Mucosa of descending colon (tissue), 3 donors: ENCODE measurements around the gene MINAR1. TPM values are rescaled to one million over a fixed set of nuclear protein-coding genes. Genes with fewer than 3 reads are reported as not detected.

Experiments used
- ATAC-seq: fragments of 200-7000 bp; cut with Tn5 transposase; one replicate; pipeline ENCODE4 v1.9.1; 2020; ENCODE audit warnings: mild to moderate bottlenecking, moderate library complexity
- DNase-seq, 3 donors: peaks; one replicate each; pipeline ENCODE4 v3.0.0-alpha.2; 2020
- H3K36me3 ChIP-seq: fragments of 200-600 bp; one replicate; pipeline ENCODE4 v1.8.0; 2021; ENCODE audit warnings: low read depth, mild to moderate bottlenecking
- H3K4me1 ChIP-seq: fragments of 200-600 bp; one replicate; pipeline ENCODE4 v1.8.0; 2021; ENCODE audit warnings: low read depth, mild to moderate bottlenecking
- H3K4me3 ChIP-seq: fragments of 200-600 bp; one replicate; pipeline ENCODE4 v1.8.0; 2021; ENCODE audit warnings: mild to moderate bottlenecking
- H3K9me3 ChIP-seq: fragments of 200-600 bp; one replicate; pipeline ENCODE4 v1.8.0; 2021; ENCODE audit warnings: mild to moderate bottlenecking
- intact Hi-C, 2 donors: fragments of 100-400 bp; cut with DNase I in 1 of 2; cut with micrococcal nuclease in 1 of 2; formaldehyde crosslinking; loops; one replicate each; pipeline versions ENCODE4 v1.11.0 to v1.11.1; 2022; cut with DNase I, micrococcal nuclease
- total RNA-seq, 3 donors: library from RNA; stranded (reverse); fragmentation: NEBNext Ultra II Directional in 2 of 3; extraction: Animal tissue kit (Norgen Biotek cat#: 25700) in 2 of 3; gene quantifications; one replicate each; pipeline versions ENCODE4 v1.2.1 to v1.2.4, GENCODE V29; 2021 to 2023
- TF ChIP-seq, protein P1 (sequence below): fragments of 200-600 bp; IDR thresholded peaks from one replicate; pipeline ENCODE4 v1.8.0; 2022; ENCODE audit warnings: antibody characterized with exemption, mild to moderate bottlenecking
- donor health status: DM: no; HTN: no; CAD: no; lungs with moderate emphysema.
- donor health status: DM: no; HTN: no; CAD: no.
- donor health status: DM: no; HTN: yes; CAD: no.

MINAR1 gene
- total RNA-seq, 3 donors from 2014 or later = 0.24 to 0.26 (median 0.25) TPM

DNA sequence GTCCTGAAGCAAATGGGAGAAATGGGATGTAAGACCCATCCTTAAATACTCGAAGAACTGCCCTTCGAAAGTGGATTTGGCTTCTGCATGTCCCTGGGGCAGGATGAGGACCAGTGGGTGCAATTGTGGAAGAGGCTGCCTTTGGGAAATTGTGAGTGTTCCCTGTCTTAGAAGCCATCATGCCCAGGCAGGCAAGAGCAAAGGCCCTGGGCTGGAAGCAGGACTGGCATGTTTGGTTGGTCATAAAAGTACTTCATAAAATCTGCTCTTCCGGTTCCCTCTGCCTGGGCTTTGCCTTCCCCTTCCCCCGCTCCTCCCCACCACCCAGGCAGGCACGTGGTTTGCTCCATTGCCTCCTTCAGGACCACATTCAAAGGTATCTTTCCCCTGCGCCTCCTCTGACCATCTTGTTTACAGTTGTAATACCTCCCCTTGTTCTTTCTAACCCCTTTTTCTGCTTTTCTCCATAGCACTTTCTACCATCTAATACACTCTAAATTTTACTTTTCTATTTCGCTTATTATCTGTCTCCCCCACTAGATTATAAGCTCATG is 8.3 kb downstream of the MINAR1 start:
- Histone ChIP-seq H3K4me3 (no peak overlapping the region), H3K36me3 (no peaks in the 10 kb centered on the region), H3K9me3 (no peaks in the 10 kb centered on the region), H3K4me1 (no peaks in the 10 kb centered on the region)
- TF ChIP-seq, protein P1, sequence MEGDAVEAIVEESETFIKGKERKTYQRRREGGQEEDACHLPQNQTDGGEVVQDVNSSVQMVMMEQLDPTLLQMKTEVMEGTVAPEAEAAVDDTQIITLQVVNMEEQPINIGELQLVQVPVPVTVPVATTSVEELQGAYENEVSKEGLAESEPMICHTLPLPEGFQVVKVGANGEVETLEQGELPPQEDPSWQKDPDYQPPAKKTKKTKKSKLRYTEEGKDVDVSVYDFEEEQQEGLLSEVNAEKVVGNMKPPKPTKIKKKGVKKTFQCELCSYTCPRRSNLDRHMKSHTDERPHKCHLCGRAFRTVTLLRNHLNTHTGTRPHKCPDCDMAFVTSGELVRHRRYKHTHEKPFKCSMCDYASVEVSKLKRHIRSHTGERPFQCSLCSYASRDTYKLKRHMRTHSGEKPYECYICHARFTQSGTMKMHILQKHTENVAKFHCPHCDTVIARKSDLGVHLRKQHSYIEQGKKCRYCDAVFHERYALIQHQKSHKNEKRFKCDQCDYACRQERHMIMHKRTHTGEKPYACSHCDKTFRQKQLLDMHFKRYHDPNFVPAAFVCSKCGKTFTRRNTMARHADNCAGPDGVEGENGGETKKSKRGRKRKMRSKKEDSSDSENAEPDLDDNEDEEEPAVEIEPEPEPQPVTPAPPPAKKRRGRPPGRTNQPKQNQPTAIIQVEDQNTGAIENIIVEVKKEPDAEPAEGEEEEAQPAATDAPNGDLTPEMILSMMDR = no peak
- ATAC-seq (no peak), DNase-seq (no peak)
- intact Hi-C loops = no loop called here

DNA sequence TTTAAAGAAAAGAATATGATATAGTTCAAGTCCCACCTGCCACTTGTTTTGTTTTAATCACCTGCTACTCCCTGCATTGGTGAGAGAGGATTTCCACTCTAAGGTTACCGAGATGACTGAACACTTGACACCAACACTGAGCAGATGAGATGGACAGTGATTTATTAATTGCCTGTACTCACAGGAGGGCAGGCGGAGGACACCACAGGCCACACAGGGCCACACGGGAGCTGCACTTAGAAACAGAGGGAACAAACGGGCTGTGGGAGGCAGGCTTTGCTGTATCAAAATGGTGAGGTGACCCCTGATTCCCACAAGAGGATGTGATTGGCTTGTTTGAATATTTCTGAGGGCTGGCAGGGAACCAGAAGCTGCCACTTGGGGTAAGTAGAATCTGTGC is 10.8 kb downstream of the MINAR1 start:
- H3K9me3 ChIP-seq = no peaks in the 10 kb centered on the region
- H3K36me3 ChIP-seq = no peaks in the 10 kb centered on the region
- ATAC-seq (no peak), DNase-seq (no peak)
- intact Hi-C loops = no loop called here
- TF ChIP-seq, protein P1 = no peak
- H3K4me1 ChIP-seq = no peaks in the 10 kb centered on the region
- H3K4me3 ChIP-seq = no peak overlapping the region

- intact Hi-C loops = no loop called here
- H3K4me3 ChIP-seq = no peak overlapping the region
- H3K36me3 ChIP-seq = no peaks in the 10 kb centered on the region
- TF ChIP-seq, protein P1 = no peak
- no peak for ATAC-seq
- no peak for DNase-seq
- no peaks in the 10 kb centered on the region for H3K4me1 ChIP-seq
- H3K9me3 ChIP-seq = no peaks in the 10 kb centered on the region
Observed at GRCh38 chr15:79447060-79447459, 14.9 kb downstream of the MINAR1 start.

GRCh38 chr15:79450648-79451047 is 18.5 kb downstream of the MINAR1 start:
- no peak overlapping the region for H3K4me3 ChIP-seq

DNA sequence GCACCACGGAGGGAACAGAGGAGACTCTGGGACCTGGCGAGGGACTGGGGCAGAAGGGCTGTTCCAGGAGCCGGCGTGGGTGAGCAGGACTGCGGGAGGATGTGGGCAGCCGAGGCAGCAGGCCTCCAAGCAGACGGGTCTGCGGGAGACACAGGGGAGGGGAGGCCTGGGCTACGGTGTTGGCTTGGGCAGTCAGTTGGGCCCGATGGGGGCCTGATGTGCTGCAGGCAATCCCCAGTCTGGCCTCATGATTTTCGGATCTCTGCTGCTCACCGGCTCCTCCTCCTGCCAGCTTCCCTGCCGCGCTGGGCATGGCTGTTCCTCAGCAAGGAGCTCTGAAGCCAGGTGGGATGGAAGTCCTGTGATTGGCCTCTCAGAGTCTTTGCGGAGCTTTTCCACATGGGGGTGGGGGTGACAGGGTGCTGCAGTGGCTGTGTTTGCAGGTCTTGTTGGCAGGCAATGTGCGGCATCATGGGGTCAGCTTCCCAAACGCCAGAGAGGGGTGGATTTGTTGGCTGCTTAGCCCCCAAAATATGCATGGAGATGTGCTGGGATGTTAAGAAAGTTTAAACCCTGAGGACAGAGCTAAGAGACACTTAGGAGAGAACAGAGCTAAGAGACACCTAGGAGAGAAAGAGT is 19.3 kb downstream of the MINAR1 start:
- DNase-seq (no peak), ATAC-seq (no peak)
- no peaks in the 10 kb centered on the region for H3K9me3 ChIP-seq
- H3K4me1 ChIP-seq = no peaks in the 10 kb centered on the region
- TF ChIP-seq, protein P1 = no peak
- no peak overlapping the region for H3K4me3 ChIP-seq
- H3K36me3 ChIP-seq = no peaks in the 10 kb centered on the region
- intact Hi-C loops = no loop called here

More at GRCh38 chr15:79450648-79451047, 18.5 kb downstream of the MINAR1 start:
- no peaks in the 10 kb centered on the region for H3K36me3 ChIP-seq
- DNase-seq = no peak
- TF ChIP-seq, protein P1 = no peak
- H3K9me3 ChIP-seq = no peaks in the 10 kb centered on the region
- ATAC-seq = no peak
- intact Hi-C loops = no loop called here
- no peaks in the 10 kb centered on the region for H3K4me1 ChIP-seq
